ENCODE measurements around the gene DOC2A. TPM values are rescaled to one million over a fixed set of nuclear protein-coding genes. Genes with fewer than 3 reads are reported as not detected.

DOC2A gene
- total and polyA plus RNA-seq, 2 experiments from 2014 or later, result 9.8 to 10.0 TPM

DNA sequence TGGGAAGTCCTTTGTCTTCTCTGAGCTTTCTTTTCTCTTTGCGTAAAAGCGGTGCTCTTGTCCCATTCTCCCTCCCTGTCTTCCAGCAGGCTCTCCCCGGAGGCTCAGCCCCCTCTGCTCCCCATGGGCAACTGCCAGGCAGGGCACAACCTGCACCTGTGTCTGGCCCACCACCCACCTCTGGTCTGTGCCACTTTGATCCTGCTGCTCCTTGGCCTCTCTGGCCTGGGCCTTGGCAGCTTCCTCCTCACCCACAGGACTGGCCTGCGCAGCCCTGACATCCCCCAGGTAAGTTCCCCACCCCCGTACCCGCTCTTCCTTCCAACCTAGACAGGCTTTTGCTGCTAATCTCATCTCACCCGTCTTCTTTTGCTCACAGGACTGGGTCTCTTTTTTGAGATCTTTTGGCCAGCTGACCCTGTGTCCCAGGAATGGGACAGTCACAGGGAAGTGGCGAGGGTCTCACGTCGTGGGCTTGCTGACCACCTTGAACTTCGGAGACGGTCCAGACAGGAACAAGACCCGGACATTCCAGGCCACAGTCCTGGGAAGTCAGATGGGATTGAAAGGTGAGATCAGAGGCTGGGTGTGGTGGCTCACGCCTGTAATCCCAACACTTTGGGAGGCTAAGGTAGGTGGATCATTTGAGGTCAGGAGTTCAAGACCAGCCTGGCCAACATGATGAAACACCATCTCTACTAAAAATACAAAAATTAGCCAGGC lies 47.6 kb downstream of the DOC2A start (continued):
- TF ChIP-seq EZH2 (IDR thresholded peaks at IDR 0.05; ENCODE audit: low read depth, unreplicated experiment), result no peak

DNA sequence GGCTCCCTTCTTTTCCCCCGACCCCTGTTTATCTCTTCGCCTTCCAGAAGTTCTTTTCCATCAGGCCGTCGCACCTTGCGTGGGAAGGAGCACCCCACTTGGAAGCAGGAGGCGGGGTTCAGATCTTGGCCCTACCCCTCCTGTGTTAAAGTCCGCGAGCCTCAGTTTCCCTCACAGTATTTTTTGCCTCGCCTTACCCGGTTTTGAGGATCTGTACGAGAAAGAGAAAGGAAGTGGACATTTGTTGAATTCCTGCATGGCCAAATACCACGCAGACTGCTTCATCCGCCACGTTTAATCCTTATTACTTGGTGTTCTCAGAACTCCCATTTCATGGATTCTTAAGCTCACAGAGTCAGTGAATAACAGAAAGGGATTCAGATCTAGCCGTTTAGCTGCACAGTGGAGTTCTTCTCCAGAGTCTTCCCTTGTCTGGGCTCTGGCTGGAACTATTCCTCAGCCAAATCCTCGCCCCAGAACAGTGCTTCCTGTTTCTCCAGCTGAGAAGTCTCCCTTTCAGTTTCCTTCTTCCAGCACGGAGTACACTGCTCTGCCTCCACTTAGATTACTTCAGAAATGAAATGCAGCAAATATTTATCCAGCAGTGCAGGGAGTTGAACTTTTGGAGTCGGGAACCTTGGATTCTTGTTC lies 48.4 kb downstream of the DOC2A start:
- no peak for DNase-seq (ENCODE audit: low spot score)
- no peak for ATAC-seq
- H3K27ac ChIP-seq (ENCODE audit: low read depth), result no peak overlapping the region
- TF ChIP-seq POLR2AphosphoS5 (IDR thresholded peaks at IDR 0.05; ENCODE audit: low read depth) (no peak), CREB1 (CRISPR knock-in tag; IDR thresholded peaks at IDR 0.05; ENCODE audit: low read depth) (no peak), NANOG (IDR thresholded peaks at IDR 0.05; ENCODE audit: borderline replicate concordance) (no peak), ZNF114 (CRISPR knock-in tag; IDR thresholded peaks at IDR 0.05) (no peak), JUNB (IDR thresholded peaks at IDR 0.05; ENCODE audit: unreplicated experiment) (no peak), STAT1 (IDR thresholded peaks at IDR 0.05; ENCODE audit: unreplicated experiment) (no peak)
- TF ChIP-seq, protein P1, sequence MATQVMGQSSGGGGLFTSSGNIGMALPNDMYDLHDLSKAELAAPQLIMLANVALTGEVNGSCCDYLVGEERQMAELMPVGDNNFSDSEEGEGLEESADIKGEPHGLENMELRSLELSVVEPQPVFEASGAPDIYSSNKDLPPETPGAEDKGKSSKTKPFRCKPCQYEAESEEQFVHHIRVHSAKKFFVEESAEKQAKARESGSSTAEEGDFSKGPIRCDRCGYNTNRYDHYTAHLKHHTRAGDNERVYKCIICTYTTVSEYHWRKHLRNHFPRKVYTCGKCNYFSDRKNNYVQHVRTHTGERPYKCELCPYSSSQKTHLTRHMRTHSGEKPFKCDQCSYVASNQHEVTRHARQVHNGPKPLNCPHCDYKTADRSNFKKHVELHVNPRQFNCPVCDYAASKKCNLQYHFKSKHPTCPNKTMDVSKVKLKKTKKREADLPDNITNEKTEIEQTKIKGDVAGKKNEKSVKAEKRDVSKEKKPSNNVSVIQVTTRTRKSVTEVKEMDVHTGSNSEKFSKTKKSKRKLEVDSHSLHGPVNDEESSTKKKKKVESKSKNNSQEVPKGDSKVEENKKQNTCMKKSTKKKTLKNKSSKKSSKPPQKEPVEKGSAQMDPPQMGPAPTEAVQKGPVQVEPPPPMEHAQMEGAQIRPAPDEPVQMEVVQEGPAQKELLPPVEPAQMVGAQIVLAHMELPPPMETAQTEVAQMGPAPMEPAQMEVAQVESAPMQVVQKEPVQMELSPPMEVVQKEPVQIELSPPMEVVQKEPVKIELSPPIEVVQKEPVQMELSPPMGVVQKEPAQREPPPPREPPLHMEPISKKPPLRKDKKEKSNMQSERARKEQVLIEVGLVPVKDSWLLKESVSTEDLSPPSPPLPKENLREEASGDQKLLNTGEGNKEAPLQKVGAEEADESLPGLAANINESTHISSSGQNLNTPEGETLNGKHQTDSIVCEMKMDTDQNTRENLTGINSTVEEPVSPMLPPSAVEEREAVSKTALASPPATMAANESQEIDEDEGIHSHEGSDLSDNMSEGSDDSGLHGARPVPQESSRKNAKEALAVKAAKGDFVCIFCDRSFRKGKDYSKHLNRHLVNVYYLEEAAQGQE (IDR thresholded peaks at IDR 0.05; ENCODE audit: unreplicated experiment), result no peak
- TF ChIP-seq, protein P2, sequence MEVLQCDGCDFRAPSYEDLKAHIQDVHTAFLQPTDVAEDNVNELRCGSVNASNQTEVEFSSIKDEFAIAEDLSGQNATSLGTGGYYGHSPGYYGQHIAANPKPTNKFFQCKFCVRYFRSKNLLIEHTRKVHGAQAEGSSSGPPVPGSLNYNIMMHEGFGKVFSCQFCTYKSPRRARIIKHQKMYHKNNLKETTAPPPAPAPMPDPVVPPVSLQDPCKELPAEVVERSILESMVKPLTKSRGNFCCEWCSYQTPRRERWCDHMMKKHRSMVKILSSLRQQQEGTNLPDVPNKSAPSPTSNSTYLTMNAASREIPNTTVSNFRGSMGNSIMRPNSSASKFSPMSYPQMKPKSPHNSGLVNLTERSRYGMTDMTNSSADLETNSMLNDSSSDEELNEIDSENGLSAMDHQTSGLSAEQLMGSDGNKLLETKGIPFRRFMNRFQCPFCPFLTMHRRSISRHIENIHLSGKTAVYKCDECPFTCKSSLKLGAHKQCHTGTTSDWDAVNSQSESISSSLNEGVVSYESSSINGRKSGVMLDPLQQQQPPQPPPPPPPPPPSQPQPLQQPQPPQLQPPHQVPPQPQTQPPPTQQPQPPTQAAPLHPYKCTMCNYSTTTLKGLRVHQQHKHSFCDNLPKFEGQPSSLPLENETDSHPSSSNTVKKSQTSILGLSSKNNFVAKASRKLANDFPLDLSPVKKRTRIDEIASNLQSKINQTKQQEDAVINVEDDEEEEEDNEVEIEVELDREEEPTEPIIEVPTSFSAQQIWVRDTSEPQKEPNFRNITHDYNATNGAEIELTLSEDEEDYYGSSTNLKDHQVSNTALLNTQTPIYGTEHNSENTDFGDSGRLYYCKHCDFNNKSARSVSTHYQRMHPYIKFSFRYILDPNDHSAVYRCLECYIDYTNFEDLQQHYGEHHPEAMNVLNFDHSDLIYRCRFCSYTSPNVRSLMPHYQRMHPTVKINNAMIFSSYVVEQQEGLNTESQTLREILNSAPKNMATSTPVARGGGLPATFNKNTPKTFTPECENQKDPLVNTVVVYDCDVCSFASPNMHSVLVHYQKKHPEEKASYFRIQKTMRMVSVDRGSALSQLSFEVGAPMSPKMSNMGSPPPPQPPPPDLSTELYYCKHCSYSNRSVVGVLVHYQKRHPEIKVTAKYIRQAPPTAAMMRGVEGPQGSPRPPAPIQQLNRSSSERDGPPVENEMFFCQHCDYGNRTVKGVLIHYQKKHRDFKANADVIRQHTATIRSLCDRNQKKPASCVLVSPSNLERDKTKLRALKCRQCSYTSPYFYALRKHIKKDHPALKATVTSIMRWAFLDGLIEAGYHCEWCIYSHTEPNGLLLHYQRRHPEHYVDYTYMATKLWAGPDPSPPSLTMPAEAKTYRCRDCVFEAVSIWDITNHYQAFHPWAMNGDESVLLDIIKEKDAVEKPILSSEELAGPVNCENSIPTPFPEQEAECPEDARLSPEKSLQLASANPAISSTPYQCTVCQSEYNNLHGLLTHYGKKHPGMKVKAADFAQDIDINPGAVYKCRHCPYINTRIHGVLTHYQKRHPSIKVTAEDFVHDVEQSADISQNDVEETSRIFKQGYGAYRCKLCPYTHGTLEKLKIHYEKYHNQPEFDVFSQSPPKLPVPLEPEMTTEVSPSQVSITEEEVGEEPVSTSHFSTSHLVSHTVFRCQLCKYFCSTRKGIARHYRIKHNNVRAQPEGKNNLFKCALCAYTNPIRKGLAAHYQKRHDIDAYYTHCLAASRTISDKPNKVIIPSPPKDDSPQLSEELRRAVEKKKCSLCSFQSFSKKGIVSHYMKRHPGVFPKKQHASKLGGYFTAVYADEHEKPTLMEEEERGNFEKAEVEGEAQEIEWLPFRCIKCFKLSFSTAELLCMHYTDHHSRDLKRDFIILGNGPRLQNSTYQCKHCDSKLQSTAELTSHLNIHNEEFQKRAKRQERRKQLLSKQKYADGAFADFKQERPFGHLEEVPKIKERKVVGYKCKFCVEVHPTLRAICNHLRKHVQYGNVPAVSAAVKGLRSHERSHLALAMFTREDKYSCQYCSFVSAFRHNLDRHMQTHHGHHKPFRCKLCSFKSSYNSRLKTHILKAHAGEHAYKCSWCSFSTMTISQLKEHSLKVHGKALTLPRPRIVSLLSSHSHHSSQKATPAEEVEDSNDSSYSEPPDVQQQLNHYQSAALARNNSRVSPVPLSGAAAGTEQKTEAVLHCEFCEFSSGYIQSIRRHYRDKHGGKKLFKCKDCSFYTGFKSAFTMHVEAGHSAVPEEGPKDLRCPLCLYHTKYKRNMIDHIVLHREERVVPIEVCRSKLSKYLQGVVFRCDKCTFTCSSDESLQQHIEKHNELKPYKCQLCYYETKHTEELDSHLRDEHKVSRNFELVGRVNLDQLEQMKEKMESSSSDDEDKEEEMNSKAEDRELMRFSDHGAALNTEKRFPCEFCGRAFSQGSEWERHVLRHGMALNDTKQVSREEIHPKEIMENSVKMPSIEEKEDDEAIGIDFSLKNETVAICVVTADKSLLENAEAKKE (CRISPR knock-in tag; IDR thresholded peaks at IDR 0.05), result no peak
- TF ChIP-seq, protein P3, sequence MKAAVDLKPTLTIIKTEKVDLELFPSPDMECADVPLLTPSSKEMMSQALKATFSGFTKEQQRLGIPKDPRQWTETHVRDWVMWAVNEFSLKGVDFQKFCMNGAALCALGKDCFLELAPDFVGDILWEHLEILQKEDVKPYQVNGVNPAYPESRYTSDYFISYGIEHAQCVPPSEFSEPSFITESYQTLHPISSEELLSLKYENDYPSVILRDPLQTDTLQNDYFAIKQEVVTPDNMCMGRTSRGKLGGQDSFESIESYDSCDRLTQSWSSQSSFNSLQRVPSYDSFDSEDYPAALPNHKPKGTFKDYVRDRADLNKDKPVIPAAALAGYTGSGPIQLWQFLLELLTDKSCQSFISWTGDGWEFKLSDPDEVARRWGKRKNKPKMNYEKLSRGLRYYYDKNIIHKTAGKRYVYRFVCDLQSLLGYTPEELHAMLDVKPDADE (IDR thresholded peaks at IDR 0.05), result no peak
- TF ChIP-seq, protein P4, sequence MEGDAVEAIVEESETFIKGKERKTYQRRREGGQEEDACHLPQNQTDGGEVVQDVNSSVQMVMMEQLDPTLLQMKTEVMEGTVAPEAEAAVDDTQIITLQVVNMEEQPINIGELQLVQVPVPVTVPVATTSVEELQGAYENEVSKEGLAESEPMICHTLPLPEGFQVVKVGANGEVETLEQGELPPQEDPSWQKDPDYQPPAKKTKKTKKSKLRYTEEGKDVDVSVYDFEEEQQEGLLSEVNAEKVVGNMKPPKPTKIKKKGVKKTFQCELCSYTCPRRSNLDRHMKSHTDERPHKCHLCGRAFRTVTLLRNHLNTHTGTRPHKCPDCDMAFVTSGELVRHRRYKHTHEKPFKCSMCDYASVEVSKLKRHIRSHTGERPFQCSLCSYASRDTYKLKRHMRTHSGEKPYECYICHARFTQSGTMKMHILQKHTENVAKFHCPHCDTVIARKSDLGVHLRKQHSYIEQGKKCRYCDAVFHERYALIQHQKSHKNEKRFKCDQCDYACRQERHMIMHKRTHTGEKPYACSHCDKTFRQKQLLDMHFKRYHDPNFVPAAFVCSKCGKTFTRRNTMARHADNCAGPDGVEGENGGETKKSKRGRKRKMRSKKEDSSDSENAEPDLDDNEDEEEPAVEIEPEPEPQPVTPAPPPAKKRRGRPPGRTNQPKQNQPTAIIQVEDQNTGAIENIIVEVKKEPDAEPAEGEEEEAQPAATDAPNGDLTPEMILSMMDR (conservative IDR thresholded peaks at IDR 0.05; ENCODE audit: low read depth in 2 of 2), result no peak

More for the DNA sequence above, 48.4 kb downstream of the DOC2A start:
- H3K27me3 Mint-ChIP-seq (ENCODE audit: insufficient read depth, low read depth, poor library complexity), result peaks cover 10% of the 10 kb centered on the region
- Histone ChIP-seq H3F3A (replicated peaks; ENCODE audit: low read depth) (0 out of 2 replicates have a peak, but pooled peaks cover 6% of the 10 kb centered on the region), H3K36me3 (ENCODE audit: insufficient read depth) (no peaks in the 10 kb centered on the region), H3K4me1 (ENCODE audit: insufficient read depth) (peaks cover 6% of the 10 kb centered on the region), H4K20me1 (replicated peaks; ENCODE audit: insufficient read depth) (no peaks in the 10 kb centered on the region), H3K27me3 (ENCODE audit: insufficient read depth) (no peaks in the 10 kb centered on the region), H3K9me2 (ENCODE audit: insufficient read depth) (no peaks in the 10 kb centered on the region), H3K4me3 (peak overlapping the region; percentile 83), H3K79me2 (replicated peaks; ENCODE audit: insufficient read depth) (no peaks in the 10 kb centered on the region), H2AFZ (peak overlapping the region; percentile 94), H3K4me2 (peak overlapping the region; percentile 88)
- H3K9me3 Mint-ChIP-seq, result no peaks in the 10 kb centered on the region
- H3K4me1 Mint-ChIP-seq, result peaks cover 16% of the 10 kb centered on the region
- H3K36me3 Mint-ChIP-seq (ENCODE audit: low read depth), result peaks cover 6% of the 10 kb centered on the region; the same call in 1 of the 3 replicates
- peak overlapping the region; percentile 84 for H3K4me3 Mint-ChIP-seq
- H3K27ac Mint-ChIP-seq, result no peak overlapping the region; the same call in 1 of the 2 replicates

Data from GM23338 (cell line).